CD4-positive, alpha-beta T cell treated with Interleukin-4 for 1 hour (primary cell): ENCODE measurements around the gene TMEM95.

Source experiments
- DNase-seq, 2 donors: peaks; one replicate each; pipeline ENCODE4 v3.0.0-alpha.2; 2020 to 2022

TMEM95 gene, protein sequence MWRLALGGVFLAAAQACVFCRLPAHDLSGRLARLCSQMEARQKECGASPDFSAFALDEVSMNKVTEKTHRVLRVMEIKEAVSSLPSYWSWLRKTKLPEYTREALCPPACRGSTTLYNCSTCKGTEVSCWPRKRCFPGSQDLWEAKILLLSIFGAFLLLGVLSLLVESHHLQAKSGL

DNA sequence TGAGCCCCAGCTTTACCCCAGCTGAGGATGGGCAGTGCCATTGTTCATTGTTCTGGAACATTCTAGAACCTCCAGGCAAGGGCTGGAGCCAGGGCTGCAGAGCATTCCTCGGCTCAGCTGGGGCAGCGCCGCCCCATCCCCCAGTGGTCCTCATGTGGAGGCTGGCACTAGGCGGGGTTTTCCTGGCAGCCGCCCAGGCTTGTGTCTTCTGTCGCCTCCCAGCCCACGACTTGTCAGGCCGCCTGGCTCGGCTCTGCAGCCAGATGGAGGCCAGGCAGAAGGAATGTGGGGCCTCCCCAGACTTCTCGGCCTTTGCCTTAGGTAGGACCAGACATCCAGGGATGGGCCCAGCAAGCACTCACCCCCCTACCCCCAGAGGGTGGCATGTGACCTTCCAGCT, at the start of gene TMEM95:
TSS of gene TMEM95 (plus strand) at position 104 of the 400 bp plus-strand sequence. CDS start at position 153, 49 bp downstream.
- no peak for DNase-seq

- DNase-seq, result peak; percentile 100
Observed at GRCh38 chr17:7306911-7307685, 47.9 kb upstream of the TMEM95 start, which contains the start of gene EIF5A. Gene EIF5A (plus strand): TSS chr17:7307628. CDS start chr17:7309636, 2,008 bp downstream.

- peak in 1 of 2 donors; percentile 63 for DNase-seq
Observed at GRCh38 chr17:7307686-7308624, 47.0 kb upstream of the TMEM95 start.

GRCh38 chr17:7308625-7309433, 46.1 kb upstream of the TMEM95 start:
- DNase-seq, result peak; percentile 94 to 96

- DNase-seq, result no peak
Observed at GRCh38 chr17:7309628-7310027, 45.3 kb upstream of the TMEM95 start.

DNA sequence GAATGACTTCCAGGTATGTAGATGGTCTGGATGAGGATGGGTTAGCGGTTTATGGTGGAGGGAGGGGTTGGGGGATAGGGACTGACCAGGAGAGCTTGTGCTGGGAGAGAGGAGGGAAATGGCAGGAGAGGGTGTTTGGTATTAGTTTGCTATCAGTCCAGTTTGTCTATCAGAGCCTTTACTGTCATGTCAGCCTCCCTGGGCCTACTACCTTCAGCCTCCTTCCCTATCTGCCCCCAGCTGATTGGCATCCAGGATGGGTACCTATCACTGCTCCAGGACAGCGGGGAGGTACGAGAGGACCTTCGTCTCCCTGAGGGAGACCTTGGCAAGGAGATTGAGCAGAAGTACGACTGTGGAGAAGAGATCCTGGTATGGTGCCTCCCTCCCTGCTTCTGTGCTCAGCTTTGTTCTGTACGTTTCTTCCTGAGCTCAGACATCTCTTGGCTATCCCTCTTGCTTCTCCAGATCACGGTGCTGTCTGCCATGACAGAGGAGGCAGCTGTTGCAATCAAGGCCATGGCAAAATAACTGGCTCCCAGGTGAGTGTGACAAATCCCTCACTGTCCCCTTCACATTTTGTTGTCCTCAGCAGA, 43.7 kb upstream of the TMEM95 start:
- DNase-seq, result no peak

GRCh38 chr17:7312432-7313087, 42.4 kb upstream of the TMEM95 start:
- DNase-seq, result no peak

DNA sequence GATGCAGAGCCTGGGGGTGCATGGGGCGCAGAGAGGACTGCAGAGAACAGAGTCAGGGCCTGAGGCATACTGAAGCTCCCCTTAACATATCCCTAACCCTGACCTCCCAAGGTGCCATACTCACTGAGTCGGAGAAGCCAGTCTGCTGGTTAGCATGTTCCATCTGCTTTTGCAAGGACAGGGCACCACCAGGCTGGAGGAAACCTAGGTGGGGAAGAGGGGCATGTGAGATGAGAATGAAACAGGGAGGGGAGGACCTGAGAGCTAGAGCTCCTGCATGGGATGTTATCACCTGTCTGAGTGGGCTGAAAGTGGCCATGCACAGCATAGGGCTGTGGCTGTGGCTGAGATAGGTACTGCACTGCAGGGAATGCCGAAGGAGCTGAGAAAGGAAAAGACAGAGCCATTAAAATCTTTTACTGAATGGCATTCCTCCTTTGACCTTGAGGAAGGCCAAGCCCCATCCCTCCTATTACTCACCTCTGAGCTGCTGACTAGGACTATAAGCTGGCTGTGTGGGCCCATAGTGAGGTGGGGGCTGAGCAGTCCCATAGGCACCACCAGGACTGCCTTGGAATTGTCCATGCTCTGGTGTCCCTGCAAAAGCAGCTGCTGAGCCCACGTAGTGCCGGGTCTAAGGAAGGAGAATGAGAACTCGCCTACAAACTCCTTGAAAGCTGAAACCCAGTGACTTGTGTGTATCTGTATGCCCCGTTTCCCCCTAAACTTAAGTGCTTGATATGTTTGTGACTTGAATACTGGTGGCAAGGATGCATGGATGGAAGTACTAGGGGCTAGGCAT, 41.7 kb upstream of the TMEM95 start:
- no peak for DNase-seq

DNA sequence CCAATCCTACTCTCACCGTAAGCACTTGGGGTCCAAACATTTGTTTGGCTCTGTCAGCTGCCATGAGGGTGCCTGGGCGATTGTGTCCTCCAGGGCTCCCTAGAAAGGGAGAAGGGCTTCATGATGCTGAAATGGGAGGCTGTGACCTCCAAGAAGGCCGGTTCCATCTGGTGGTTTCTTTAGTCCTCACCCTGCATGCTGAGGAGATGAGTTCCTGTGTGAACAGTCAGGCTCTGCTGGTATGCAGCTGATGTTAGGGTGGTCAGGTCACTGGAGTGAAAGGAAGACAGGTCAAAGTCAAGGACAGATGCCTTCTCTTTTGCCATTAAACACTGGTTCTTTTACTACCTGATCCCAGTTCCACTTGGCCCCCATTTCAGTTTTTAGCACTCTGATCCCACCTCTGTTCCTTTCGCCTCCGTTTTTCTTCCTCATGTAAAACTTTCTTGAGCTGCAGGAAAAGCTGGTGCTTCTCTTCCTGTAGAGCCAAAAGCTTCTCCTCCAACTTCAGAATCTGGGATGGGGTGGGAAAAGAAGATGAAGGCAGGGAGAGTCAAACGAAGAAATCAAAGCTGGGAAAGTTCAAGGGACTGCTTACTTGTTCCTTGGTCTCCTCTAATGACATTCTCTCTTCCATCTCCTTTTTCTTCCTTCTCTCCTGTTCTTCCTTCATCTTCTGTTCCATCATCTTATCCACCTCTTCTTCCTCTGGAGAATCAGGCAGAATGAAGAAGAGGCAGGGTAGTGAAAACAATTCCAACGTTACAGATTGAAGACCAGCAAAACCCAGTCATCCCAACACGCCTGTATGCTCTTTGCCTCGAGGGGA, 40.9 kb upstream of the TMEM95 start:
- no peak for DNase-seq

DNA sequence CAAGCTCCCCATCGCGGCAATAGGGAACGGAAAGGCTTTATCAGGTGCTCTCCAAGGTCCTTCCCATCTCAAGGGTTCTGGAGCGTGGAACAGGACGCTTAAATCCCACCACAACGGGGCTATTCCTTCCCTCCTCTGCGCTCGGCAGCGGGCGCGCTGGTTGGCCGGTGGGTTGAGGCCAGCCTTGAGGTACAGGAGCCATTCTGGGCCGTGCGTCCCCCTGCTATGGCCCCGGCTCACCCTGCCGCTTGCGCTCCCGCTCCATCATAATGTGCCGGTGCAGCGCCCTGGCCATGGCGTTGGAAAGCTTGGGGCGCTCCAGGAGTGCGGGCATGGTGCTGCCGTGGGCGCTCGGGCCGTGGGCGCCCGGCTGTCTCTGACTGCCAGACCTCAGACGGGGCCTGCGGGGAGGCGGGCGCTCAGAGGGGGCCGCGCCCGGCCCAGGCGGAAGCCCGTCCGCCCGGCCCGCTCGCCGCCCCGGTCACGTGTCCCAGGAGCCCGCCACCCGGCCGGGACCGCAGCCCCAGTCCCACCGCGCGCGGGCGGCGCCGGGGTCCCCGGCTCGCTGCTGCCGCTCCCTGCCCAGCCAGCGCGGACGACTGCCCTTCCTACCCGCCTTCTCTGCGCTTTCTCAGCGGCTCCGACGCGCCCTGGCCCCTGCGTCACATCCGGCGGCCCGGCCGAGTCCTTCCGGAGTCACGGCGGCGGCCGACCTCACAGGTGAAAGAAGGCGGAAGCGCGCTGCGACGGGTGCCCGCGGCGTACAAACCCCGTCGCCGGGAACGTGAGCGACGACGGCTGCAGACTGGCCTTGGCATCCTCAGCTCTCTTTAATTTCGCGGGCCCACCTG, 40.0 kb upstream of the TMEM95 start, which contains the start of gene GPS2:
TSS of gene GPS2 (minus strand) at position 642 of the 851 bp plus-strand sequence. CDS start at position 334, 308 bp downstream.
- peak; percentile 92 to 93 for DNase-seq

DNA sequence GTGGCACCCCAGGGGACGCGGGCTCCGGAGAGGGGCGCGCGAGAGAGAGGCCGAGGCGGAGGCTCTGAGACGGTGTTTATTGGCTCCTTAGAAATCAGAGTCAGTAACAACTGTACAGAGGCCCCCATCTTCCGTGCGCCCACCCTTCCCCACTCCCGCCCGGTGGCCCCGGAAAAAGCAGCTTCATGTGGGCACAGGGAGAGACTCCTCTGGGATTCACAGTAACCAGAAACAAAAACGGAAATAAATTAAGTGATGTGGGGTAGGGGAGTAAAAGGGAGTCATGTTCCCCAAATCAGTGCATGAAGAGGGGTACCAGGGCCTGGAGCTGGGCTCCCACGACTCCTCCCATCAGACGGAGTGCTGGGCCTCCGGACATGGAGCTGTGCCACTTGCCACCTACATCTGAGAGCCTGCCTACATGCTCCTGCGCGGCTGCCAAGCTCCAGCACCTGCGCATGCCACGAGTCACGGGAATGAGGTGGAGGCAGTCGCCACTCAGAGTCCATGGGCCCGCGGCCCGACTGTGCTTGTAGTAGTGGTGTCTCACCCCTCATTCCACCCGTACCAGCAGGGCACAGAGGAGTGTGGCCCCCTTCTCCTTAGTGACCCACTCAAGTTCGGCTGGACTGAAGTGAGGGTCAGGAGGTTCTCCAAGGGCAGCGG, 39.3 kb upstream of the TMEM95 start:
- DNase-seq, result no peak

DNA sequence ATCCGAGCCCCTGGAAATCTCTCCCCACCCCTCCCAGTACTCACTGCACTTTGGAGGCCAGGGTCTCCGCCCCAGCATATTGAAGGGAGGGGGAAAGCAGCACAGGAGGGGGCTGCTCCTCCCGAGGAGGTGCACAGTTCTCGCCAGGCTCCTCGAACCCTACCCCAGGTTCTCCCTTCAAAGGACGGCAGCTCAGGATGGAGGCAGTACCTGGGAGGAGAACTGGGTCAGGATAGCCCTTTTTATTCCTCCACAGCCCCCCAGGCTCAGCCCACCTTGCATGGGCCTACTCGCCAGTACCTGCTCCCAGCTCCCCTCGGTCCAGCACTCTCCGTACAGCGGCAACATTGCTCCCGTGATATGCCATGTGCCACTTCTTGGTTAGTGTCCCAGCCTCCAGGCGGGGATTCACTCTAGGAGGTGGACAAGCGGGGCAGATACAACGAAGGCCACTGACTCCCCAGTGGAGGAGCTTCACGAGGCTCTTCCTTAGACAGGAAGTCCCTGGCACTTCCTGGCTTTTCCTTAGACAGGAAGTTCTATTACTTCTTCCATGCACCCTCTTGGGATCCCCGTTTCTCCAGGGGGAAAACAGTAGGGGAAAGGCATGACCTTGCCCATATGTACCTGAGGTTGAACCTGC, 37.7 kb upstream of the TMEM95 start:
- no peak for DNase-seq

DNA sequence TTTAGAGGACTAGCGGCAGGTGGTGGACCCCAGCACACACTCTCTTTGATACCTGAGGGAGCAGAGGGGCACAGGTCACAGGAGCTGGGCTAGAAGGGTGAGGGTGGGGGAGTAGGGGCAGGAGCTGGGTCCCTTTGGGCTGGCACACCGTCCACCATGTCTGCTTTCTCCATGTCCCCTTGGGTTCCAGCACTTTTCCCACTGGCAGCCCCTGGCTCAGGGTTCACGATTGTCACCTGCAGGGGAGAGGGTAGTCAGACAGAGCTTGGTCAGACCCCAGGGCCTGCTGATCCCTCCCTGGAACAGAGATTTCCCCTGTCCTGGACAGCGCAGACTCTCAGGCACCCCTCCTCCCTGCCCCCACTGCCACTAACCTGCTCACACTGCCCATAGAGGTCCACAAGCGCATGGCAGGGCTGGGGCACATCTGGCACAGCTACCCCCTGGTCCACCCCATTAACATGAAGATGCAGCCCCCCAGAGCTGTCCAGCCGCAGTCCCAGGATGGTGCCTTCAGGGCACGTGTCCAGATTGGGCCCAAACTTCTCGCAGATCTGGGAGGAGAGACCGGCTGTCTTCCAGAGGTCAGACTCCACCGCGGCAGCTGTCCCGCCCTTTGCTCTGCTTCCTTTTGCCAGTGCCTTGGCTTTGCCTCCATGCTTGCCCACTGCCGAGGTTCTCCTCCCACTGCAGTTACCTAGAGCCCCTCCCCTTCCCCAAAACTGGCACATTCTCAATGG, 36.7 kb upstream of the TMEM95 start:
- DNase-seq, result no peak

DNA sequence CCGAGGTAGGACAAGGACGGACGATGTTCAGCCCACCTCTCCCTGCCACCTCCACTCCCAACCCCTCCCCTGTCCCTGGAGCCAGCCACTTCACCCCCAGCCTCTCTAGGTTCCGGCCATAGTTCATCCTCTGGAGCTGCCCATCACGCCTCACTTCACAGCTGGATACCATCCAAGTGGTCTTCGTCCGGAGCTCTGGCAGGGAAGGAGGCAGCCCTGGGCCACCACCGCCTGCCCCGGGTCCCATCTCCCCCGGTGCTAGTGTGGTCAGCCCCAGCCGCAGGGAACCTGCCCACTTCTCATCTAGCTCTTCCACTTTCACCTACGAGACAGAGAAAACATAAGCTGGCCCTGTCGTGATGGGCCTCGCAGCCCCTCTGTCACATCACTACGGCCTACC, 33.5 kb upstream of the TMEM95 start:
- DNase-seq, result no peak

DNA sequence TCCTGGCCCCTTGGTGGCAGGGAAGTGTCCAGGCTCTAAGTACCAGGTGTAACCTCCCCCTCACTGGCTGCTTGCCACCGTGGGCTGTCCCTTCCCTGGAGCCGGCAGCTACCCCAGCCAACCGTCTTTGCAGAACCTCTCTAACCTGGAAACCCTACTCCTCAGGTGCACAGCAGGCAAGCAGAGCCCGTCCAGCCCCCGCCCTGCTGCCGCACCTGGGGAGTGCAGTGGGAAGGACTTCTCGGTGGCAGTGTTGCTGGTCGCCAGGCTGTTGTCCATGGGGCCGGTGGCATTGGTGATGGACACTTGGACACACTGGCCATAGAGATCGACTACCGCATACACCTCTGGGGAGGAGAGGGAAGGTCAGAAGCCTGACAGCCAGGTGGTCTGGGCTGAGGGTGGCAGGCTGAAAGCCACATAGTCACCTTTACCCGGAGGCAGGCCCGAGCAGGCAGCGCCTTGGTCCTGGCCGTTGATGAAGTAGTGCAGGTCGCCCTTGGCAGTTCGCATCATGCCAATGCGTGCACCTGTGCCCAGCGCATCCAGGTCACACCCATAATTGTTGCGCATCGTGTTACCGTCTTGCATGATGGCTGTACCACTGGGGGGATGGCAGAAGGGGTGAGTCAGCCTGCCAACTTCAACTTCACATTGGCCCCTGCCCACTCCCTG, 32.3 kb upstream of the TMEM95 start:
- no peak for DNase-seq
